ENCODE measurements around the gene STK39.
"Not testable (repeated sequence)": the region's sequence is repeated elsewhere in the genome, so short reads cannot be mapped to it uniquely, and the experiment has no call there.

Gene STK39

GRCh38 chr2:168052773-168053172 is 194.6 kb downstream of the STK39 start:
- H3K4me3 ChIP-seq (ENCODE audit: low read length), result no peak overlapping the region
- no peak for TF ChIP-seq CTCF (conservative IDR thresholded peaks at IDR 0.05; ENCODE audit: low read depth, low read length)
- DNase-seq (ENCODE audit: low read depth), result no peak

- peak; percentile 30 for TF ChIP-seq CTCF (conservative IDR thresholded peaks at IDR 0.05; ENCODE audit: low read depth, low read length)
- H3K4me3 ChIP-seq (ENCODE audit: low read length), result no peak overlapping the region
- no peak for DNase-seq (ENCODE audit: low read depth)
Observed at GRCh38 chr2:168050377-168050776, 197.0 kb downstream of the STK39 start.

- TF ChIP-seq CTCF (conservative IDR thresholded peaks at IDR 0.05; ENCODE audit: low read depth, low read length), result no peak
- no peak for DNase-seq (ENCODE audit: low read depth)
Observed at GRCh38 chr2:168049609-168050008, 197.8 kb downstream of the STK39 start.

GRCh38 chr2:168047091-168047690 is 200.2 kb downstream of the STK39 start:
- TF ChIP-seq CTCF (conservative IDR thresholded peaks at IDR 0.05; ENCODE audit: low read depth, low read length), result no peak
- DNase-seq (ENCODE audit: low read depth), result no peak

More at GRCh38 chr2:168049609-168050008, 197.8 kb downstream of the STK39 start:
- no peak overlapping the region for H3K4me3 ChIP-seq (ENCODE audit: low read length)

GRCh38 chr2:168044579-168044978 is 202.8 kb downstream of the STK39 start:
- H3K4me3 ChIP-seq (ENCODE audit: low read length), result no peak overlapping the region
- no peak for DNase-seq (ENCODE audit: low read depth)
- TF ChIP-seq CTCF (conservative IDR thresholded peaks at IDR 0.05; ENCODE audit: low read depth, low read length), result no peak

More at GRCh38 chr2:168047091-168047690, 200.2 kb downstream of the STK39 start:
- H3K4me3 ChIP-seq (ENCODE audit: low read length), result no peak overlapping the region

- H3K4me3 ChIP-seq (ENCODE audit: low read length), result no peak overlapping the region
- no peak for TF ChIP-seq CTCF (conservative IDR thresholded peaks at IDR 0.05; ENCODE audit: low read depth, low read length)
- DNase-seq (ENCODE audit: low read depth), result no peak
Observed at GRCh38 chr2:168044176-168044575, 203.2 kb downstream of the STK39 start.

GRCh38 chr2:168042127-168042824 is 205.1 kb downstream of the STK39 start:
- not testable (repeated sequence) for H3K4me3 ChIP-seq (ENCODE audit: low read length); DNase-seq (ENCODE audit: low read depth)

All from retinal pigment epithelial cell (primary cell).